HT1080 (cell line): ENCODE measurements around the gene CAPZB. TPM values are rescaled to one million over a fixed set of nuclear protein-coding genes. Genes with fewer than 3 reads are reported as not detected.

Source experiments
- DNase-seq: peaks from one replicate; pipeline ENCODE4 v3.0.0-alpha.2; 2015; ENCODE audit warnings: low read depth
- total RNA-seq: library from RNA; depleted of rRNA; stranded (reverse); fragments of >200 nt; shearing (Covaris generic); gene quantifications from 2 replicates; pipeline ENCODE4 v1.2.3, GENCODE V29; 2014

Gene CAPZB
- total RNA-seq, 1 experiment from 2014 or later = 166 TPM

- no peak for DNase-seq
Measured at GRCh38 chr1:19409477-19410341, 75.6 kb downstream of the CAPZB start.

- no peak for DNase-seq
Measured at GRCh38 chr1:19407494-19408096, 77.7 kb downstream of the CAPZB start.

- no peak for DNase-seq
Measured at GRCh38 chr1:19406680-19407079, 78.7 kb downstream of the CAPZB start.

- DNase-seq = no peak
Measured at GRCh38 chr1:19405761-19406487, 79.4 kb downstream of the CAPZB start.

- DNase-seq = no peak
Measured at GRCh38 chr1:19405195-19405760, 80.1 kb downstream of the CAPZB start.

DNA sequence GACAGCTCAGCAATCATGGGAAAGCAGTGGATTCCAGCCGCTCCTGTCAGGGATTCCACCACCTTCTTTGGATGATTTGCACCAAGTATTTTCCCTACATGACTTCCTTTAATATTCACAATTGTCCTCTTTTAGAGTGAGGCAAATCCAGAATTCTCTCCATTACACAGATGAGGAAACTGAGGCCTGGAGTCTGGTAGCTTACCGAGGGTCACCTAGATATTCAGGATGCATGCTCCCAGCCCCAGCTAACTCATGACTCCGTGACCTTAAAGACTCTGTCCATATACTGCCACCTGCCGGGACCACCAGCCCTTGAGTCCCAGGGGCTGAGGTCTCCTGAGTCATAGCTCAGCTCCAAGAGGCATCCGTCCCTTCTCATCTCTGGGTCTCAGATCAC, 80.6 kb downstream of the CAPZB start:
- DNase-seq = no peak

DNA sequence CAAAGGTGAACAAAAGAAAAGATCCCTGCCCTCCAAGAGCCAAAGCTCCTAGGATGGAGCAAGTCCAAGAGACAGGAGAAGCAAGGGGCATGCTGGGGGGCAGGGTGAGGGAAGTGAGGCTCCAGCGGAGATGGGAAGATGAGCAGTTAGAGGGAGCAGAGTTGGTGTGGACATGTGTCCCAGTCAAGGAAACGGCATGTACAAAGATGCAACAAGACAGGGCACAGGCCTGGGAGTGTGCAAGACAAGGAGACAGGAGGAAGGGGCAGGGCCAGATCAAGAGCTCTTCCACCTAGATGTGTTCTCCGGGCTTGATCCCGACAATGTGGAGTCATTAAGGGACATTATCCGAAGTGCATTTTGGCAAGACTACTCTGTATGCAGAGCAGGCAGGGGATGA, 82.1 kb downstream of the CAPZB start:
- DNase-seq = no peak

GRCh38 chr1:19402031-19402813, 83.1 kb downstream of the CAPZB start:
- no peak for DNase-seq

GRCh38 chr1:19401535-19401889, 83.8 kb downstream of the CAPZB start:
- no peak for DNase-seq

DNA sequence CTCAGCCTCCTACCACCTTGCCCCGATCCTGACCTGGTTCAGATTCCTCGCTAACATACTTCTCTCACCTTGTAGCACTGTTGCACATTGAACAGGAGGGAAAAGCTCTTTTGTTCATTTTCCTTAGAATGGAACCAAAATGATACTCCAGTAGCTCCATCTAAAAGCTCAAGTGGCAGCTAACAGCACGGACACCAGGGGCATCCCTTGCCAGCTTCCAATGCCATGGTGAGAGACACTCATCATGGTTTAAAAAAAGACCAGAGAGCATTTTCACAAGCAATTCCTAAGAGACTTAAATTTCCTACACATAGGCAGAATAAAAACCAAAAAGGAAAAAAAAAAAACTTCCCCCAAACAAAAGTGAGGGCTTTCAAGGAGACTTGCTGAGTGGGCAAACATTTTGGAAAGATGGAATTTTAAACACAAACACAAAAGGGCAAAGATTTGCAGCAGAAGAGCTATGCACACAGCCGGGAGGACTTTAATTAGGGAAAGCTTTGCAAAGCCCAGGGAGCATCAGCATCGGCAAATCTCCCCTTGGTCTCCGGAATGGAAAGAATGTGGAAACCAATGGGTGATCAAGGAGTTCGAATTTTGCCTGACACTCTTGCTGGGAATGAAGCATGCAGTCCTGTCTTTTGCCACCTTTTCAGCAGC, 84.3 kb downstream of the CAPZB start:
- DNase-seq = no peak

GRCh38 chr1:19400192-19400611, 85.1 kb downstream of the CAPZB start:
- no peak for DNase-seq

- DNase-seq = peak; percentile 52
Measured at GRCh38 chr1:19398309-19398760, 87.0 kb downstream of the CAPZB start.

DNA sequence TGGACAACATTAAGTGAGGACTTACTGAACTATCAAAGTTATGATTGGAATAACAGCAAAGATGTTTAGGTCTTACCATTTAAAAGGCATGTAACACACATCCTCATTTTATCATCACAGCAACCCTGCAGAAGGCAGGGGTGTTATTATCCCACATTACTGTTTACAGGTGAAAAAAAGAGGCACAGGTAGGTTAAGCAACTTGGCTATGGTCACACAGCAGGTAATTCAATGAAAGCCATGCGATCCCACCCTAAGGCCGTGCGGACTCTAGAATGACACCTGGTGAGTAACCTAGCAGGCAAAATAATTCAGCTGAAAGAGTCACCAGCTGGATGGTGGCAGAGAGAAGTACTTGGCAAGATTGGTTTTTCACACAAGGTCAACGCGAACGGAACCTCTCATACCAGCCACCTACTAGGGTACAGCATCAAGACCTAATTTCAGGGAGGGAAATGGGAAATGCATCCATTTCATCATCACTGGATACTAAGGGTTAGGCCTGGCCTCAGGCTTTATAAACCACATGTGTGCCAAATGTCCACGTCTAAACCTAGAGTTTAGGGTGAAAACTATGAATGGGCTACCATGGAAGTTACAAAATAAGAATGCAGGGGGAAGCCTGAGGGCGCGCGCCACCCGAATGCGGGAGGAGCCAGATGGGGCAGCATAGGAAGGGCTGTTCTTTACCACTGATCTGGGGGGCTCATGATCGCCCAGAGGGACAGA, 88.0 kb downstream of the CAPZB start:
- DNase-seq = no peak

DNA sequence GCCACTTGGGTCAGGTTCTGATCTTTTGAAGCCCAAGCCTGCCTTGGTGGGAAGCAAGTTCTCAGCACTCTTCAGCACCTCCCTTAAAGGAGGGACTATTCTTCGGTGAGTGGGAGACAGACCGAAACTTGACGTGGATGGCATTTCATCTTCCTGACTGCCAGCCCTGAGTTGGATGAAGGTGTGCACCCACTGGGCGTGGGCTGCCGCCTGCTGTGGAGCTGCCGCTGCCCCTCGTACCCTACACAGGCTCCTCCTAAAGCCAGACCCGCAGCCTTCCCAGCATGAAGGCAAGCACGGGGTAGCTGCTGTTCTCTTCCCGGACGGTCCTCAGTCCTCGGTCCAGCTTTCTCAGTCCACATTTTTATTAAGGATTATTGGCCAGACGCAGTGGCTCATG, 89.1 kb downstream of the CAPZB start:
- DNase-seq = no peak

DNA sequence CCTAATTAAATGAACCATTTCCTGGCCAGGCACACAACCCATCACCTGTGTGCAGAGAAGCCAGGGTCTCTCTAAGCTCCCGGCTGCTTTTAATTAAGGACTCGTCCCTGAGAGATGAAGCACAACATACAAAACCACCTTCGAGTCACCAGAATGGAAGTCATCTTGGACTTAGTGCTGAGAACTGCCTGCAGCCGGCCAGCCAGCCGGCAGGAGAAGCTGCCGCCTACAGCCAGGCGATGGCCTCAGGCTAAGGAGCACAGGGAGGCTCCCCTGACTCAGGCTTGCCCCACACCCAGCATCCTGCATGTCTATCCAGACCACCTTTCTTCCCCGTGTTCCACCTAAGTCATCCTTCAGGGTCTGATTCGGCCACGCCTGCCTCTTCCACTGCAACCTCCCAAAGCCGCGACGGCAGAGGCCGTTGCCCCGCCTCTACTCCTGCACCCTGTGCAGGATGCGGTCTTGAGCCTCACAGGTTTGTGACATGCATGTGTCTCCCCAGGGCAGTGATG, 89.6 kb downstream of the CAPZB start:
- DNase-seq = no peak

DNA sequence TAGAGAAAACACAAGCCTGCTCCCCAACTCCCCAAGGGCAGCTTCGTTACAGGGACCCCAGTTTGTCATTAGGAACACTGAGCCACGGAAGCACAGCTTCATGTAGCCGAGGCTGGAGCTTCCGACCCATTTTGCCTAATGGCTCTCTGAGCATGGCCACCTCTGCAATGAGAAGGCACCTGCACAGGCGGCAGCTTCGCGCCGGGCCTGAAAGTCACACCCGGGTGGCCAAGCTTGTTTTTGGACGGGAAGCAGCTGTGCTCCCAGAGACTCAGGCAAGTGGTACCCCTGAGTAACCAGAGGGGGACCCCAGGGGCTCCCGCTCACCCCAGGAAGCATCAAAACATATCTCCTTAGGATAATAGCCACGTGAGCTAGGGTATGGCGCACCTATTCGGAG, 92.3 kb downstream of the CAPZB start:
- no peak for DNase-seq

- DNase-seq = no peak
Measured at GRCh38 chr1:19392221-19392620, 93.1 kb downstream of the CAPZB start.

DNA sequence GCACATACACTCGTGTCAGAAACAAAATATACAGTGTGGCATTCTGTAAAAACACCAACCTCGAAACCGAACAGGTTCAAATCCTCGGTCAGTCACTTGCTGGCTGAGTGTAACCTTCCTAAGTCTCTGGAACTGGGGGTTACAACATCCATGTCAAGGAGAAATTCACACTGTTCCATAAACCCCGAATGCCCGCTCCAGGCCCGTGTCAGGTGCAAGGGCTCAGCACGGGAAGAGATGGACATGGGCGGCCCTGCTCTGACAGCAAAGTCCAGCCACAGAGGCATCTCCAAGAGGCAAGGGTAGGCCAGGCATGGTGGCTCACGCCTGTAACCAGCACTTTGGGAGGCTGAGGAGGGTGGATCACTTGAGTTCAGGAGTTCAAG, 93.8 kb downstream of the CAPZB start:
- no peak for DNase-seq

DNA sequence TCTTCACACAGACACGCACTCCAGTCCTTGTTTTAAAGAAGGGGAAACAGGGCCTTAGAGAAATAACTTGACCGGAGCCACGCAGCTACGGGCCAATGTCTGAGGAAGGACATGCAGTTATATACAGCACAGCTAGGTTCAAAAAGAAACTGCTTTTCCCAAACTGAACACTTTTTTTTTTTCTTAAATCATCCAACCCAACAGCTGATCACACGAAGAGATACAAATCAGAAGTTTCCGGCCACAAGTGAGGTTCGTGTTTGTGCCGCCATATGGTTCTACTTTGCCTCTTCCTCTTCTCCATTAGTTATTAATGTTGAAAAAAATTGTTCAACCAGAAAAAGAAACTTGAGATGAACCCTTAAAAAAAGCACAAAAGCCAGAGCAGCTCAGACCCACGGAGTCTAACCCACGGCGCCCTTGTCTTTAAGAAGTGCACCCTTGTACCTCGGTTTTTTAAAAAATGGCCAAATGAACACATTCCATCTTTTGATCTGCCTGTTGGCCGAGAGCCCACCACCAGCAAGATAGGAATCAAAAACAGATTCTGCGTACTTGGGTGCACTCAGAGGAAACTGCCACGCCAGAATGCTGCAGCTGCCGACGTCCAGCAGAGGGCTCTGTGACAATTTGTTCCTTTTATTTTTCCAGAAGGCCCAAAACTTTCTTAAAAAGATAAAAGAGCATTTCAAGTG, 94.3 kb downstream of the CAPZB start:
- peak; percentile 25 for DNase-seq
